SU-DHL-6 (cell line): ENCODE data around the gene THBS2.

ENCODE experiments used
- H2AFZ ChIP-seq: fragments of 200-600 bp; sonication (generic); 2 replicates; pipeline ENCODE4 v1.6.1; 2014; ENCODE audit warnings: low read depth, mild to moderate bottlenecking, moderate library complexity, mixed read lengths, antibody characterized with exemption, low read length; ENCODE audit not compliant: severe bottlenecking
- H3F3A ChIP-seq: fragments of 200-600 bp; shearing (Covaris generic); 2 replicates; pipeline ENCODE4 v1.6.0; 2016; ENCODE audit warnings: antibody characterized with exemption, mild to moderate bottlenecking; ENCODE audit not compliant: insufficient read depth
- H3K27ac ChIP-seq: fragments of 200-600 bp; sonication (generic); 2 replicates; pipeline ENCODE4 v1.5.1; 2016; ENCODE audit warnings: low read depth, mild to moderate bottlenecking, low read length, moderate library complexity, mixed read lengths
- H3K27me3 ChIP-seq: fragments of 200-600 bp; sonication (generic), shearing (Covaris generic); 2 replicates; pipeline ENCODE4 v1.6.0; 2014; ENCODE audit warnings: mild to moderate bottlenecking, low read length
- H3K36me3 ChIP-seq: fragments of 200-600 bp; sonication (generic); 2 replicates; pipeline ENCODE4 v1.6.1; 2014; ENCODE audit warnings: mild to moderate bottlenecking, low read length, mixed read lengths
- H3K4me2 ChIP-seq: fragments of 300-600, 200-600 bp; shearing (Covaris generic), sonication (generic); 2 replicates; pipeline ENCODE4 v1.6.0; 2014; ENCODE audit warnings: low read length, low read depth, mild to moderate bottlenecking; ENCODE audit not compliant: poor library complexity, severe bottlenecking
- H3K4me3 ChIP-seq: fragments of 200-600 bp; sonication (generic); 2 replicates; pipeline ENCODE4 v1.5.1; 2014; ENCODE audit warnings: antibody characterized with exemption, low read length, mild to moderate bottlenecking, mixed read lengths; ENCODE audit not compliant: insufficient read depth, poor library complexity, severe bottlenecking
- H3K79me2 ChIP-seq: fragments of 200-600 bp; sonication (generic); 2 replicates; pipeline ENCODE4 v1.6.1; 2014; ENCODE audit warnings: mild to moderate bottlenecking, low read length, moderate library complexity; ENCODE audit not compliant: insufficient read depth
- H3K9ac ChIP-seq: fragments of 200-600 bp; sonication (generic); 2 replicates; pipeline ENCODE4 v1.7.0; 2014; ENCODE audit warnings: mild to moderate bottlenecking, low read length
- H3K9me2 ChIP-seq: fragments of 200-600 bp; sonication (generic); replicated peaks from 2 replicates; pipeline ENCODE4 v1.6.1; 2014; ENCODE audit warnings: low read length; ENCODE audit not compliant: insufficient read depth
- H3K9me3 ChIP-seq: fragments of 200-600 bp; sonication (generic); 2 replicates; pipeline ENCODE4 v1.6.1; 2014; ENCODE audit warnings: low read length, mixed read lengths; ENCODE audit not compliant: insufficient read depth
- H4K20me1 ChIP-seq: fragments of 200-600 bp; sonication (generic); 2 replicates; pipeline ENCODE4 v1.6.1; 2014; ENCODE audit warnings: low read depth, mild to moderate bottlenecking, antibody characterized with exemption, low read length, moderate library complexity, mixed read lengths
- CTCF ChIP-seq: fragments of 200-600 bp; sonication (generic); IDR thresholded peaks from one replicate; pipeline ENCODE4 v1.5.1; 2017; ENCODE audit warnings: antibody characterized with exemption, mild to moderate bottlenecking, low read length, moderate library complexity; ENCODE audit not compliant: insufficient read depth, poor library complexity, severe bottlenecking
- EZH2phosphoT487 ChIP-seq: fragments of 200-600 bp; sonication (generic), shearing (Covaris generic); conservative IDR thresholded peaks from 2 replicates; pipeline ENCODE4 v1.6.1; 2018; ENCODE audit warnings: mild to moderate bottlenecking, antibody characterized with exemption, low read length, moderate library complexity, mixed read lengths

THBS2 gene

GRCh38 chr6:169188475-169188874 is 65.2 kb downstream of the THBS2 start:
- Histone ChIP-seq H3K9me3 (no peaks in the 10 kb centered on the region), H3K4me3 (no peak overlapping the region), H3K27ac (no peak overlapping the region), H4K20me1 (no peaks in the 10 kb centered on the region), H3K27me3 (no peaks in the 10 kb centered on the region), H3K79me2 (no peaks in the 10 kb centered on the region), H2AFZ (no peak overlapping the region), H3K9me2 (no peaks in the 10 kb centered on the region), H3K4me2 (no peak overlapping the region), H3K9ac (no peak overlapping the region), H3F3A (no peaks in the 10 kb centered on the region), H3K36me3 (no peaks in the 10 kb centered on the region)
- TF ChIP-seq EZH2phosphoT487, result no peak
- no peak for TF ChIP-seq CTCF

GRCh38 chr6:169188051-169188470 is 65.6 kb downstream of the THBS2 start:
- H3K36me3 ChIP-seq, result no peaks in the 10 kb centered on the region
- H3K4me2 ChIP-seq, result no peak overlapping the region
- no peaks in the 10 kb centered on the region for H3K9me2 ChIP-seq
- H4K20me1 ChIP-seq, result no peaks in the 10 kb centered on the region
- no peaks in the 10 kb centered on the region for H3K79me2 ChIP-seq
- TF ChIP-seq EZH2phosphoT487, result no peak
- TF ChIP-seq CTCF, result no peak
- H3K9me3 ChIP-seq, result no peaks in the 10 kb centered on the region
- no peak overlapping the region for H3K4me3 ChIP-seq
- no peak overlapping the region for H3K27ac ChIP-seq
- H3K27me3 ChIP-seq, result no peaks in the 10 kb centered on the region
- no peak overlapping the region for H3K9ac ChIP-seq
- no peaks in the 10 kb centered on the region for H3F3A ChIP-seq
- H2AFZ ChIP-seq, result no peak overlapping the region

GRCh38 chr6:169186496-169187169 is 67.0 kb downstream of the THBS2 start:
- no peaks in the 10 kb centered on the region for H3F3A ChIP-seq
- no peak overlapping the region for H3K27ac ChIP-seq
- no peak overlapping the region for H2AFZ ChIP-seq
- no peak overlapping the region for H3K4me2 ChIP-seq
- H3K36me3 ChIP-seq, result no peaks in the 10 kb centered on the region
- H3K79me2 ChIP-seq, result no peaks in the 10 kb centered on the region
- H4K20me1 ChIP-seq, result no peaks in the 10 kb centered on the region
- no peak overlapping the region for H3K9ac ChIP-seq
- no peak for TF ChIP-seq EZH2phosphoT487
- TF ChIP-seq CTCF, result no peak
- H3K9me2 ChIP-seq, result no peaks in the 10 kb centered on the region
- no peaks in the 10 kb centered on the region for H3K9me3 ChIP-seq
- H3K27me3 ChIP-seq, result no peaks in the 10 kb centered on the region
- no peak overlapping the region for H3K4me3 ChIP-seq
